Stimulated activated CD8-positive, alpha-beta memory T cell treated with anti-CD3 and anti-CD28 coated beads, Interleukin-15, amount 100 ng/mL, for 24 hours (primary cell): ENCODE data around the gene ITGA6.

Experiments
- DNase-seq: peaks from one replicate; pipeline ENCODE4 v3.0.0-alpha.2; 2020; ENCODE audit warnings: low read depth

The ITGA6 gene

GRCh38 chr2:172416447-172417058 lies 10.8 kb upstream of the ITGA6 start:
- no peak for DNase-seq

- DNase-seq = no peak
Measured at GRCh38 chr2:172420216-172420615, 7.2 kb upstream of the ITGA6 start.

- DNase-seq = no peak
Measured at GRCh38 chr2:172423160-172423559, 4.2 kb upstream of the ITGA6 start.

- no peak for DNase-seq
Measured at GRCh38 chr2:172425336-172425735, 2.0 kb upstream of the ITGA6 start.

DNA sequence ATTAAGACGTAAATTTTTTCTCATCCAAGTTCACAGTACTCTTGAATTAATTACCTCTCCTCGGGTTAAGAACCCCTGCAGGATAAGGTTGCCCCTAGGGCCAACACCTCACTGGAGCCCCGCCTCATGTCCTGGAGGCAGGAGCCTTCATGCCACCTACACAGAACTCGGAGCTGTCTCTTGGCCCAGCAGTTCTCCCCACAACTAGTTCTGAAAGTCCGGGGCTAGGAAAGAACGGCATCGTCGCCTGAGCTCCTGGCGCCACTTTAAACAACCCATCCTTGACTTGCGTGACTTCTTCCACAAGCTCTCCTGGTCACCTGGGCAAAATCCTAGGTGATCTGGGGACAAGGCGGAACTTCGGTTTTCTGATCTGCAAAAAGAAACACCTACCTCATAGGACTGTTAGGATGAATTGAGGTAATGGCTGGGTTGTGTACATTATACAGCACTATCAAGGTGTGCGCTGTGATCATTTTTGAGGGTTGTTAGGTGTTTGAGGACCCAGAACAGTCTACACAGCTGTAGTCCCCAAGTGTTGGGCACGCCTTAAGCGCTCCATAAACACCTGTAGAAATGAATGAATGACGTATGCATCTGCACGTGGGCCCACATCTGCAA lies 641 bp upstream of the ITGA6 start:
- DNase-seq = no peak

- no peak for DNase-seq
Measured at GRCh38 chr2:172427990-172428831, 825 bp downstream of the ITGA6 start.

GRCh38 chr2:172428832-172429210 lies 1.4 kb downstream of the ITGA6 start:
- no peak for DNase-seq

DNA sequence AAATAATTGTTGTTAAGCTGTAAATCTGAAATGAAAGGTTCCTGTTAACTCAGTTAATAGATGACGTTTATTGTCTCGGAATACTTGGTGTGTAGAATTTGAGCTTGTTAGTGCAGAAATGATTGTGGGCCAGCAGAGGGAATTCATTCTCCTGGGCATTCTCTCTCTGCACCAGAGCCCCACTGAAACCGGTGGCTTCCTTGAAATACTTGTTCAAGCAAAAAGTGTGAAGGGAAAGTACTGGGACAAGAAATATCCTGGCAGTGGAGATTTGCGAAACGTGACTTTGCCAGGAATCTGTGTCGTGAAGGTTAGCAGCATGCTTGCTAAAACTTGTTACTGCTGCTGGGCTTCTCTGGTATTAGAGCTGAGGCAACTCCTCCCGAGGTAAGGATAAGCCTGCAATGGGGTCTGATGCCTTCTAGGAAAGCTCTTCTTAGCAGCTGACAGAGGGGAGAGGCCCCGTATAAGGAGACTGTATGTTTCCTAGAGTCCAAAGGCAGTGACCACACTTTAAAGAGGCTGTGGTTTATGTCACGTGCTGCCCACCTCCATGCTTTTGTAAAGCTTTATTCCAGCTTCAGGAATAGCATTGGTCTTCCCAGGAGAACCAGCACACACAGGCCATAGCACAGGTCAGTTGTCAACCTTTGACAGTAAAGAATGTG lies 2.0 kb downstream of the ITGA6 start:
- DNase-seq = no peak

GRCh38 chr2:172430027-172430426 lies 2.6 kb downstream of the ITGA6 start:
- no peak for DNase-seq

GRCh38 chr2:172430678-172431077 lies 3.3 kb downstream of the ITGA6 start:
- DNase-seq = no peak

DNA sequence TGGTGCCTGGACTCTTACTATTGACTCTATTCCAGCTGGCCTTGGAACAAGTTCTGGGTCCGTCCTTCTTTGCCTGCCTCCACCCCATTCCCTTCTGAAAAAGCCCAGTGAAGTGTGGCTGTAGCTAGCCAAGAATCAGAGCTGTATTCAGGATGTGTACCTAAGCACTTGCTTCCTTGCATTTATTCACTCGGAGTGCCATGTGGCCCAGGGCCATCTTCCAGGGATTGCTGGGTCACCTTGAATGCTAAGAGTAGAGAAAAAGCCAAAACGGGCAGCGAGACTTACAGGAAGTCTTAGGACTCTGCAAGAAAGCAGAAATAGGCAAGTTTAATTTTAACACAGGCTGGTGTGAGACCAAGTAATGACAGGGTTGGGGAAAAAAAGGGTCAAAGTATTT lies 4.1 kb downstream of the ITGA6 start:
- no peak for DNase-seq

- DNase-seq = no peak
Measured at GRCh38 chr2:172431993-172432392, 4.6 kb downstream of the ITGA6 start.

GRCh38 chr2:172433144-172433543 lies 5.8 kb downstream of the ITGA6 start:
- no peak for DNase-seq

- no peak for DNase-seq
Measured at GRCh38 chr2:172434821-172435605, 7.6 kb downstream of the ITGA6 start.

GRCh38 chr2:172435606-172435911 lies 8.2 kb downstream of the ITGA6 start:
- no peak for DNase-seq

- no peak for DNase-seq
Measured at GRCh38 chr2:172436889-172437288, 9.5 kb downstream of the ITGA6 start.

DNA sequence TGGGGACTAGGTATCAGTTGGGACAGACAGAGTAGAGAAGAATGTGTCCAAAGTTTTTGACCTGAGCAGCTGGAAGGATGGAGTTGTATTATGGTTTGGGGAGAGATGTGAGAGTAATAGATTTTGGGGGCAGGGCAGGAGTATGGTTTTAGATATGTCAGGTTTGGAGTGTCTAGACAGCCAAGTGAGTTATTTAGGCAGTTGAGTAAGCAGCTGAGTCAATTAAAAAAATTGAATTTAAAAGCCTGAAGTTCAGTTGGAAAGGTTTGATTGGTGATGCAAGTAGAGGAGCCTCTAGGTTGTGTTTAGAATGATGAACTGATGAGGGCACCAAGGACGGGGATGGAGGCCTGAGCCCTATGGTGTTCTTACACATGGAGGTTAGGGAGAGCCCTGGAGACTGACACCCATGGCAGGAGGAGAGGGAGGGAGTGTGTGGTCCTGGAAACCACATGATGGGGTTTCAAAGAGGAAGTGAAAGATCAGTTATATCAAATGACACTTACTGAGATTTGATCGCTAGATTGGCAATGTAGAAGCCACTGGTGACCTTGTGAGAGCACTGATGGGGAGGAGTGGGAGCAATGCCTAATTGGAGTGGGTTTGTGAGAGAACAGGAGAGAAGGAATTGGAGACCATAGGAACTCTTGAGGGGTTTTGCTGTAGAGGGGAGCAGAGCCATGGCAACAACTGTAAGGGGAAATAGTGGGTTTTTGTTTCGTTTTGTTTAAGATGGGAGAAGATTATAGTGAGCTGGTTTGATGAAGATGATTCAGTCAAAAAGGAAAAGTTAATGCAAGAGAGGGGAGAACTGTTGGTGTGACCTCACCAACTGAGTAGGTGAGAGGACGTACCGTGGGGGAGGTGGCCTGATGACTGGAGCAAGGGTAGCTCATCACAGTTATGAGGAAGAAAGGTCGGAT lies 10.3 kb downstream of the ITGA6 start:
- no peak for DNase-seq

DNA sequence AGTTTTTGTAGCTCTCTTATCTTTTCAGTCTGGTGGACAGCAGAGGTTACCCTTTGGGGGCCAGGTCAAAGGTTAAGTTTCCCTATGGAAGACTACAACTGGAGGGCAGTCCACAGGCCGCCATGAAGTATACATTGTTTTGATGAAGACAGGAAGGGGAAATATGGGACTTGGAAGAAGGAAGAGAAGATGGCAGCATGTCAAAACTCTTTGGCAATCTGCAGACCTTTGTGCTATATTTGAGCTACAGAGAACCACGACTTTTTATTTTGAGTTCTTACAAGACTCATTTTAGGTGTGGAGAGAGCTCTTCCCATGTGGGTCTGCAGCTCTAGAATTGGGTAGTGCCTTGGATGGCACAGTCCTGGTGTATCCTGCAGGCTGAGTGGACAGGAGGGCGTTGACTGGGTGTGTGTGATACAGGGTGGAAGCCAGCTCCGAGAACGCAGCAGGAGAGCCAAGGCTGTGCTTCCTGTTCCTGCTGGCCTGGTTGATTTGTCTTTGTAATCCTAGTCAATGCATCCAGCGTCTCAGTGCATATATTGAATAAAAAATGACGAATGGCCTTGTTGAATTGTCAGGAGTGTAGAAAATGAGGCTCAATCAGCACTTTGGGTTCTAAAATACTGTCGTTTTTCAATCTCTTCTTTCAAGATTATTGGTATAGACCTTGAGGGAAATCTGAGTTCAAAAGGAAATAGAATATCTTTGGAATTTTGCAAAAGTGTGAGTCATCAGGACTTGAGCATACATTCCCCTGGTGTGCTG lies 11.5 kb downstream of the ITGA6 start:
- no peak for DNase-seq

DNA sequence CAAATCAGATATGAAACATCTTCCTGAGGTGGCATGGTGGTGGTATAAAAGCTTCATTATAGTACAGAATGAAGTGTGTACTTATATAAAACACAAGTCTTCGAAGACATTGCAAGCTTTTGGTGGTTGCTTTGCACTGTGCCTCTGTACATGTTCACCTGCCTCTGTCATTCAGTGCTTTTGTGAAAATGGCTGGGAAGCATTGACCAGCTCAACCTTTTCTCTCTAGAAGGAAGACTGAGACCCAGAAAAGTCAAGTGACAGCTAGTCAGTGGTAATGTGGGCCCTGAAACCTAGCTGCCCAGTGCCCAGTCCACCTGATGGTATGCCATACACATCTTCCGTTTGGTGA lies 12.1 kb downstream of the ITGA6 start:
- DNase-seq = no peak

- no peak for DNase-seq
Measured at GRCh38 chr2:172439911-172440310, 12.5 kb downstream of the ITGA6 start.
